HG02938 (cell line): Measurements from ENCODE around the gene SSX2IP.

Experiments used
- ATAC-seq: cut with Tn5 transposase; IDR thresholded peaks from one replicate; pipeline ENCODE4 v1.9.1; 2021; ENCODE audit warnings: mild to moderate bottlenecking, moderate library complexity; ENCODE audit not compliant: unreplicated experiment

SSX2IP gene

GRCh38 chr1:84711869-84712268 is 21.6 kb upstream of the SSX2IP start:
- ATAC-seq = no peak

GRCh38 chr1:84711121-84711520 is 20.9 kb upstream of the SSX2IP start:
- no peak for ATAC-seq

DNA sequence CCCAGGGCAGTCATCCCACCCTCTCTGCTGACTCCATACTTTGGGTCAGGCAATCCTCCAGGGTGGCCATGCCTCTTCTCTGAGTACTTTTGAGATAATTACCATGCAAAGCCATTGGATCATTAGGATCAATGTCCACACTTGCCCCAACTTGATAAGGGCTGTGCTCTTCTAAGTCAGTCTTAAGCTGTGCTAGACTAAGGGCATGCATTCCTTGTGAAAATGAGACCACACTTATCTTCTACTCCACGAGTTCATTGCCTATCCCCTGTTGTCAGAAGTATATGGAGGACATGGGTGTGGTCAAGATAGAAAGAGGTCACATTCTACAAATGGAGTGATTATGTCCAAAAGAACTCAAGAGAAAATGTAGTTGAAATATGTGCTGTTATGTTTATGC is 18.9 kb upstream of the SSX2IP start:
- no peak for ATAC-seq

GRCh38 chr1:84708031-84708430 is 17.8 kb upstream of the SSX2IP start:
- no peak for ATAC-seq

GRCh38 chr1:84705513-84705912 is 15.3 kb upstream of the SSX2IP start:
- ATAC-seq = no peak

DNA sequence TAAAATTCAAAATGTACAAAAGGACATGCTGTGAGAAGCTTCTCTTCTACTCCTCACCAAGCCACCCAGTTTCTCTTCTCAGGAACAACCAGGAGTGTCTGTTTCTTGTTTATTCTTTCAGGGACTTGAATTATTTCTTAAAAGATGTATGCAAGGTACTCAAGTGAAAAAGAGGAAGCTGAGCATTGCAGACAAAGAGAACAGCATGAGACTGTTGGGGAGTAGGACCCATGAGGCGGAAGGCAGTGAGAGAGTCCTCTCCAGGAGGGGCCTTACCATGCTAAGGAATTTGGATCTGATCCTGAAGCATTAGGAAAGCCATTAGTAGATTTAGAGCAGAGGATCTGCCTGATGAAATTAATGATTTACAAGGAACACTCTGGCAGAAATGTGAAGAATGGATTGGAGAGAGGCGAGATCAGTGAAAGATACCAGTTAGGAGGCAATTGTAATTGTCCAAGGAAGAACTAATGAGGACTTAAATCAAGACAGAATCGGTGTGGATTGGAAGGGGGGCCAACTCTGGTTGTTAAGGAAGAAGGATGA is 14.7 kb upstream of the SSX2IP start:
- ATAC-seq = no peak

- no peak for ATAC-seq
Measured at GRCh38 chr1:84703431-84703830, 13.2 kb upstream of the SSX2IP start.

GRCh38 chr1:84702143-84702542 is 11.9 kb upstream of the SSX2IP start:
- ATAC-seq = no peak

GRCh38 chr1:84701376-84701775 is 11.1 kb upstream of the SSX2IP start:
- no peak for ATAC-seq

- ATAC-seq = no peak
Measured at GRCh38 chr1:84700070-84700469, 9.8 kb upstream of the SSX2IP start.

DNA sequence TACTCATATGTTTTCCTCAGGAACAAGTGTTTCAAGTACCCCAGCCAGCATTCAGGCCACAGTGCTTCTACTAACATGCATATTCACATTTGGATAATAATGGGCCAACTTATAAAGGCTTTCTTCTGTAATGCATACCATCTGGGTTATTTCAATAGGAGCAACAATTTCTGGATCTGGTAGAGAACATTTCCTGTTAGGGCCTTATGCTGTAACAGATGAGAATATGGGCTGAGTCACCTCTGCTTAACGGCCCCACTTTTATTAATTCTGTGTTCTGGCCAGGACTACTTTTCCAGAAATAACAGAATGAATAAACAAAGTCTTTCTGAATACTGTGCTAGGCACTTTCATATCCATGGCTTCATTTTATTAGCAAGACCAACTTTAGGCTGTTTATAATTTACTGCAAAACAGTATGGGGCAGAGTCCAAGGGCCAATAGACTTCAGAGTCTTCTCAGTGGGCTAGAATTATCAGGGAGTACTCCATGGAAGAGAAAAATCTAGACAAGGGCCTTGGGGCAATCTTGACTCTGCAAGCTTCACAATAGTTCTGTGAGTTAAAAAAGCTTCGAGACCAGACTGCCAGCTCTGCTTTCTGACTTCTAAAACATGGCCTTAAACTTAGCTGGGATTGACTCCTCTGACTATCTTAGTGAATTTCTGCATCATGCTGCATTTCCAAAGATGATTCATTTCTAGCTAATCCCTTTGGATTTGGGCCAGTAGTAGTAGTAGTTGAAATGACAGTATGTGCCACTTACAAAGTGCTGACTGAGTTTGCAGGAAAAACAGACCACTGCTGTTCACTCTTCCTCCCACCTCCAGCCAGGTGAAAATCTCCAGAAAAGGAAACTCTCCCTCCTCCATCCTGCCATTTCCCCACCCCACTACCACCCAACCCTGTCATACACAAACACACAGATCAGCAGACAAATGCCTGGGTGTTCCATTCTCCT is 8.2 kb upstream of the SSX2IP start:
- no peak for ATAC-seq

GRCh38 chr1:84693785-84694184 is 3.5 kb upstream of the SSX2IP start:
- no peak for ATAC-seq

- ATAC-seq = no peak
Measured at GRCh38 chr1:84693005-84693404, 2.7 kb upstream of the SSX2IP start.

GRCh38 chr1:84692391-84692790 is 2.1 kb upstream of the SSX2IP start:
- no peak for ATAC-seq

DNA sequence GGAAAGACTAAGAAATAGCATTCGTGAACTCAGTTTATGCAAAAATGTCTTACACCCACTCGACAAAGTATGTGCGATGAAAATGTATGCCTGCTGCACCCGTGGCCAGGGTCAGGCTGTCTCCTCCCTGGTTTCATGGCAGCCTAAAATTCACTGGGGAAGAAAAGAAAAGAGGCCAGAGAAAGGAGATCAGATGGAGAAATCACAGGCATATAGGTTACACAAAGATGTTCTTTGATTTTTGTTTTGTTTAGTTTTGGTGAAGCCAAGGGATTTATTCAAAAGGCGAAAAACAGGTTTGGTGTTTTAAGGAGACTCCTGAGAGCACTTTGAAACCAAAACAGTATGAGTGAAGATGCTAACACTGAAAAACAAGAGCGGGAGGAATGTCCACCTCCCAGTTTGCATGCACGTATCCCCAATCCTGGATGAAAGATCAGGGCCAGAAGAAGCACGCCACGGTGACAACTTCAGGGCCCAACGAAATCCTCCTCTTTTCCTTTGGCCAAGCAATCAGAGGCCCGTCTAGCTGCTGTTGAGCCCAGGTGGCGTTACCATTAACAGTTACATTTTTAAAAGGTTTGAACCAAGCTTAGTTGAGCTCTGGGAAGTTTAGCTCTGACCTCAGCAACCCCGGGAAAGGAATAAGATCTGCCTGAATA is 992 bp upstream of the SSX2IP start:
- peak; percentile 1 for ATAC-seq

GRCh38 chr1:84689514-84690396 is 506 bp downstream of the SSX2IP start:
- ATAC-seq = no peak

- ATAC-seq = no peak
Measured at GRCh38 chr1:84688463-84689061, 1.7 kb downstream of the SSX2IP start.

DNA sequence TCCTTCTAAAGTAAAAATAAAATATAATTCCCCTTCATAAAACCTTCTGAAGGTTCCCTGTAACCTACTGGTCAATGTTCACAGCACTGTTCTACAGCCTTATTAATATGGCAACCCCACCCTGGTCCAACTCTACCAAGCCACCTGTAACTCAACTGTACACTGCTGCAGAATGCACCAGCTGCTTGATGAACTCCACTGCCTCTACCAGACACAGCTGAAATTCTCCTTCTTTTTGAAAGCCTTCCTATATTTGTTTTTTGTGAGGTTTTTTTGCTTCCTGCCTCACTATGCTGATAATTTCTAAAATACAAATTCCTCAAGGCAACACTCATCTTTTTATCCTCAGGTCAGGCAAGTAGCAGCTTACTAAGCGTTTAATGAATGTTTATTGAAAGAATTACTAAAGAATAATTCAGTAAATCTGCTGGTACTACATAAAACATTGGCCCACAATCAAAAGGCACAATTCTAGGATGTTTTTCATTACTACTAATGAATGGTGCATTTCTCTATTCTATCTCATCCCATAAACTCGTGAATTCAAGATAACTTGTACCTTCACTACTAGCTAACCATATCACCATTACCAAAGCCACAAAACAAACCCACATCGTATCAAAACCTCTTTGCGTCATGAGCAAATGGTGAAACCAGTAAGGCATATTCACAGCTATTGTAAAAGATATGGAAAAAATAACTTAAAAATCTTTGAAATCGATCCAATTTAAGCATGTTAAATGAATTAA is 2.4 kb downstream of the SSX2IP start:
- no peak for ATAC-seq

DNA sequence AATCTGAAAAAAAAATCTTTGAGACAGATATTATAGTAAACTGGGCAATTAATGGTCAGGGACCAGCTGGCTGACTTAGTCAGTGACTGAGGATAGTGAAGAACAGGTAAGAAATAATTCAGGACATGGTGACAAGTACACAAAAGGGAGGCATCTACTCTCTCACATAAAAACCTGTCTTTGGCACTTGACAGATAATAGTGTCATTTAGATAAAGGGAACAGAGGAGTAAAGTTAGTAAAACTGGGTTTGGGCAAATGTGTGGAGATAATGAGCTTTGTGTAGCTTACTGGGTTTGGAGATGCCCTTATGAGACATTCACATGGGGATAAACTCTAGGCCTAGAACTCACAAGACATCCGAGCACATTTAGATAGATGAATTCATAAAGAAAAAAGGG is 4.0 kb downstream of the SSX2IP start:
- ATAC-seq = no peak

DNA sequence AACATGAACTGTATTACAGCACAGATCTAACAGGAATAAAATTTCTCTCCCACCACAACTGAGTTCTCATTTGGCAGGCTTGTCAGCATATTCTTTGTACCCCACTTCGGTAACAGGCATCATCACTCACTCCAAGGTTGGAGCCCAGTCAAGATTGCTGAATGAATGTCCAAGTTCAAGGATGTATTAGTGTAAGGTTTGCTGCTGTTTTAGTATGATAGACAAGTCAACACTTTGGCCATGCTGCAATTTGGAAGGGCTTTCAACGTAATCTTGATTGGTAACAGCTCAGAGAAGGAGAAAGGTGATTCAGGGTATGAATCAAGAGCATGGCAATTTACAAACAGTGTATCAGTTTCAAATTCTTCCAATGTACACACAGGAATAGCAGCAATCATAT is 6.8 kb downstream of the SSX2IP start:
- no peak for ATAC-seq
